ENCODE results near the gene CCM2.

GRCh38 chr7:45065031-45065995 is 65.3 kb downstream of the CCM2 start:
- no peak for TF ChIP-seq RAD21 (conservative IDR thresholded peaks at IDR 0.05)
- TF ChIP-seq CTCF (IDR thresholded peaks at IDR 0.05; ENCODE audit: poor library complexity, severe bottlenecking) = no peak
- no peak for TF ChIP-seq POLR2AphosphoS5 (IDR thresholded peaks at IDR 0.05)
- no peak for TF ChIP-seq REST (IDR thresholded peaks at IDR 0.05; ENCODE audit: borderline replicate concordance)
- no peak for TF ChIP-seq EZH2 (IDR thresholded peaks at IDR 0.05; ENCODE audit: borderline replicate concordance, insufficient read depth, low read length, poor library complexity, severe bottlenecking)
- TF ChIP-seq TAF1 (IDR thresholded peaks at IDR 0.05; ENCODE audit: low read depth) = no peak
- no peak for TF ChIP-seq EP300 (conservative IDR thresholded peaks at IDR 0.05; ENCODE audit: poor library complexity, severe bottlenecking)
- no peak for TF ChIP-seq MXI1 (conservative IDR thresholded peaks at IDR 0.05; ENCODE audit: poor library complexity, severe bottlenecking)
